Measurements from ENCODE around the gene RAB31. TPM values are rescaled to one million over a fixed set of nuclear protein-coding genes. Genes with fewer than 3 reads are reported as not detected.

RAB31 gene
- total and polyA plus RNA-seq, 2 of the 13 experiments (the other 11 are each of a cell fraction or from before 2014, with no cell fraction given), result 1.1 to 1.7 TPM

- 0 out of 2 replicates have a peak, but pooled peaks have one; percentile 18 for TF ChIP-seq HNF1B (CRISPR knock-in tag; IDR thresholded peaks at IDR 0.05)
- TF ChIP-seq LCORL (IDR thresholded peaks at IDR 0.05), result peak; percentile 75; the same call in 1 of the 2 replicates
- peak; percentile 96 for TF ChIP-seq LCORL (CRISPR knock-in tag; IDR thresholded peaks at IDR 0.05)
- no peak for TF ChIP-seq ZNF546 (CRISPR knock-in tag; conservative IDR thresholded peaks at IDR 0.05)
- no peak for TF ChIP-seq CHD2 (IDR thresholded peaks at IDR 0.05; ENCODE audit: low read depth, low read length)
- TF ChIP-seq FOXK1 (CRISPR knock-in tag; IDR thresholded peaks at IDR 0.05; ENCODE audit: borderline replicate concordance, low read depth), result peak; percentile 46; the same call in 1 of the 2 replicates
- no peak for TF ChIP-seq TCF7 (IDR thresholded peaks at IDR 0.05; ENCODE audit: low read depth)
- TF ChIP-seq RCOR2 (CRISPR knock-in tag; IDR thresholded peaks at IDR 0.05), result peak; percentile 74; the same call in 1 of the 2 replicates
- TF ChIP-seq JUNB (CRISPR knock-in tag; IDR thresholded peaks at IDR 0.05; ENCODE audit: borderline replicate concordance), result no peak
- peak; percentile 61; the same call in 1 of the 2 replicates for TF ChIP-seq HIC2 (CRISPR knock-in tag; IDR thresholded peaks at IDR 0.05; ENCODE audit: low read depth)
- 0 out of 2 replicates have a peak, but pooled peaks have one; percentile 19 for TF ChIP-seq JUND (CRISPR knock-in tag; IDR thresholded peaks at IDR 0.05)
- no peak for TF ChIP-seq ZBTB8A (CRISPR knock-in tag; IDR thresholded peaks at IDR 0.05; ENCODE audit: borderline replicate concordance, low read depth)
- no peak for TF ChIP-seq BHLHE40 (IDR thresholded peaks at IDR 0.05; ENCODE audit: low read length)
- TF ChIP-seq JUN (CRISPR knock-in tag; IDR thresholded peaks at IDR 0.05), result no peak
- no peak for TF ChIP-seq GABPB1 (CRISPR knock-in tag; IDR thresholded peaks at IDR 0.05)
- no peak for TF ChIP-seq U2AF2 (IDR thresholded peaks at IDR 0.05; ENCODE audit: low read depth, low read length)
- no peak for TF ChIP-seq ZNF318 (CRISPR knock-in tag; IDR thresholded peaks at IDR 0.05)
- 0 out of 2 replicates have a peak, but pooled peaks have one; percentile 24 for TF ChIP-seq ZBTB7A (CRISPR knock-in tag; IDR thresholded peaks at IDR 0.05)
These were observed 100.5 kb downstream of the RAB31 start (continued) for GRCh38 chr18:9808295-9809241.
